ENCODE results near the gene USP22.

- TF ChIP-seq, protein P1, sequence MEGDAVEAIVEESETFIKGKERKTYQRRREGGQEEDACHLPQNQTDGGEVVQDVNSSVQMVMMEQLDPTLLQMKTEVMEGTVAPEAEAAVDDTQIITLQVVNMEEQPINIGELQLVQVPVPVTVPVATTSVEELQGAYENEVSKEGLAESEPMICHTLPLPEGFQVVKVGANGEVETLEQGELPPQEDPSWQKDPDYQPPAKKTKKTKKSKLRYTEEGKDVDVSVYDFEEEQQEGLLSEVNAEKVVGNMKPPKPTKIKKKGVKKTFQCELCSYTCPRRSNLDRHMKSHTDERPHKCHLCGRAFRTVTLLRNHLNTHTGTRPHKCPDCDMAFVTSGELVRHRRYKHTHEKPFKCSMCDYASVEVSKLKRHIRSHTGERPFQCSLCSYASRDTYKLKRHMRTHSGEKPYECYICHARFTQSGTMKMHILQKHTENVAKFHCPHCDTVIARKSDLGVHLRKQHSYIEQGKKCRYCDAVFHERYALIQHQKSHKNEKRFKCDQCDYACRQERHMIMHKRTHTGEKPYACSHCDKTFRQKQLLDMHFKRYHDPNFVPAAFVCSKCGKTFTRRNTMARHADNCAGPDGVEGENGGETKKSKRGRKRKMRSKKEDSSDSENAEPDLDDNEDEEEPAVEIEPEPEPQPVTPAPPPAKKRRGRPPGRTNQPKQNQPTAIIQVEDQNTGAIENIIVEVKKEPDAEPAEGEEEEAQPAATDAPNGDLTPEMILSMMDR (IDR thresholded peaks at IDR 0.05), result no peak
- no peak for TF ChIP-seq POLR2A (IDR thresholded peaks at IDR 0.05)
Measured at GRCh38 chr17:21061158-21061835, 18.5 kb upstream of the USP22 start.
